SK-N-SH (cell line): Measurements from ENCODE around the gene ADGRL3. TPM values are rescaled to one million over a fixed set of nuclear protein-coding genes. Genes with fewer than 3 reads are reported as not detected.

Source experiments
- CTCF ChIA-PET: fragments of 300-600, 350-600 bp; formaldehyde crosslinking; extraction: SDS; loops from one replicate; lab custom pipeline; 2021; lab: Yijun Ruan, JAX
- POLR2A ChIA-PET: fragments of 350-600 bp; sonication (Branson Sonifier 250); formaldehyde crosslinking; extraction: SDS; loops from one replicate; lab custom pipeline; 2020; ENCODE audit warnings: antibody characterized with exemption, inconsistent platforms; lab: Yijun Ruan, JAX
- DNase-seq: peaks from one replicate; pipeline ENCODE4 v3.0.0; 2012
- H2AFZ ChIP-seq: fragments of 200-600 bp; sonication (generic); 2 replicates; pipeline ENCODE4 v1.8.1; 2016; ENCODE audit warnings: antibody characterized with exemption, mild to moderate bottlenecking, low read depth
- H3F3A ChIP-seq: fragments of 200-600 bp; sonication (generic); replicated peaks from 2 replicates; pipeline ENCODE3; 2016; ENCODE audit warnings: antibody characterized with exemption, mild to moderate bottlenecking; ENCODE audit not compliant: insufficient read depth
- H3K27ac ChIP-seq, 2 experiments: fragments of 200-500 bp in 1 of 2; fragments of 200-600 bp in 1 of 2; sonication (Bioruptor generic) in 1 of 2; sonication (generic), shearing (Covaris generic) in 1 of 2; 2 replicates each; pipeline versions ENCODE4 v1.5.1 to v1.6.1; 2014 to 2016; ENCODE audit warnings: low read depth in 2 of 2, inconsistent platforms in 1 of 2, low read length in 1 of 2, mild to moderate bottlenecking in 1 of 2, mixed read lengths in 1 of 2
- H3K27me3 ChIP-seq: fragments of 200-600 bp; sonication (generic), shearing (Covaris generic); 2 replicates; pipeline ENCODE4 v1.6.1; 2016; ENCODE audit warnings: mixed run types; ENCODE audit not compliant: insufficient read depth
- H3K36me3 ChIP-seq, 2 experiments: fragments of 200-500 bp in 1 of 2; fragments of 200-600 bp in 1 of 2; sonication (Bioruptor generic) in 1 of 2; sonication (generic) in 1 of 2; replicated peaks in 1 of 2; 2 replicates each; pipeline versions ENCODE3 to v1.5.1; 2014 to 2016; ENCODE audit warnings: low read length in 1 of 2, mild to moderate bottlenecking in 1 of 2; ENCODE audit not compliant: insufficient read depth in 2 of 2, control insufficient read depth in 1 of 2
- H3K4me1 ChIP-seq, 2 experiments: fragments of 200-500 bp in 1 of 2; fragments of 200-600 bp in 1 of 2; sonication (Bioruptor generic) in 1 of 2; sonication (generic), shearing (Covaris generic) in 1 of 2; 2 replicates each; pipeline versions ENCODE4 v1.5.1 to v1.6.1; 2014 to 2016; ENCODE audit warnings: low read depth in 1 of 2, low read length in 1 of 2, mixed run types in 1 of 2; ENCODE audit not compliant: insufficient read depth in 2 of 2, control insufficient read depth in 1 of 2
- H3K4me2 ChIP-seq: fragments of 200-600 bp; sonication (generic), shearing (Covaris generic); 2 replicates; pipeline ENCODE4 v1.6.1; 2017; ENCODE audit warnings: mixed run types
- H3K4me3 ChIP-seq, 2 experiments: fragments of 200-500 bp in 1 of 2; fragments of 200-600 bp in 1 of 2; sonication (Bioruptor generic) in 1 of 2; sonication (generic), shearing (Covaris generic) in 1 of 2; 2 replicates each; pipeline versions ENCODE4 v1.5.1 to v1.8.1; 2014 to 2016; ENCODE audit warnings: low read depth in 2 of 2, inconsistent platforms in 1 of 2, low read length in 1 of 2, mild to moderate bottlenecking in 1 of 2, mixed read lengths in 1 of 2, moderate library complexity in 1 of 2
- H3K79me2 ChIP-seq: fragments of 200-600 bp; sonication (generic); 2 replicates; pipeline ENCODE4 v1.8.1; 2017; ENCODE audit warnings: mild to moderate bottlenecking; ENCODE audit not compliant: insufficient read depth
- H3K9ac ChIP-seq: fragments of 200-600 bp; sonication (generic); 2 replicates; pipeline ENCODE4 v1.6.1; 2017; ENCODE audit warnings: mixed run types
- H3K9me2 ChIP-seq: fragments of 200-600 bp; sonication (generic); 2 replicates; pipeline ENCODE4 v1.6.1; 2017; ENCODE audit warnings: mixed run types
- H3K9me3 ChIP-seq: fragments of 200-600 bp; sonication (generic); 2 replicates; pipeline ENCODE4 v1.6.1; 2017; ENCODE audit warnings: mixed run types, mild to moderate bottlenecking, moderate library complexity
- H4K20me1 ChIP-seq: fragments of 200-600 bp; sonication (generic); 2 replicates; pipeline ENCODE4 v1.6.1; 2017; ENCODE audit warnings: mild to moderate bottlenecking, mixed run types; ENCODE audit not compliant: insufficient read depth
- EP300 ChIP-seq, 2 experiments: IDR thresholded peaks; 2 replicates each; pipeline versions ENCODE4 v1.4.0 to v1.6.1; 2012; ENCODE audit warnings: borderline replicate concordance in 1 of 2, low read depth in 1 of 2, low read length in 1 of 2
- FOSL2 ChIP-seq: IDR thresholded peaks from 2 replicates; pipeline ENCODE4 v1.4.0; 2012; ENCODE audit warnings: low read depth, mild to moderate bottlenecking, moderate library complexity, borderline replicate concordance
- FOXJ3 ChIP-seq: sonication (generic); formaldehyde crosslinking; IDR thresholded peaks from 2 replicates; pipeline ENCODE4 v1.5.1; 2020; ENCODE audit warnings: mild to moderate bottlenecking, missing genetic modification reagents
- GABPA ChIP-seq: IDR thresholded peaks from 2 replicates; pipeline ENCODE4 v1.4.0; 2012; ENCODE audit warnings: low read depth, mild to moderate bottlenecking
- IRF3 ChIP-seq: fragments of 150-350 bp; IDR thresholded peaks from 2 replicates; pipeline ENCODE4 v1.6.1; 2016; ENCODE audit warnings: mild to moderate bottlenecking, low read depth, low read length
- JUND ChIP-seq: IDR thresholded peaks from 2 replicates; pipeline ENCODE4 v1.4.0; 2012
- PBX3 ChIP-seq: IDR thresholded peaks from 2 replicates; pipeline ENCODE4; 2012
- POLR2AphosphoS5 ChIP-seq: IDR thresholded peaks from 2 replicates; pipeline ENCODE4 v1.6.1; 2012; ENCODE audit warnings: low read depth, low read length
- RAD21 ChIP-seq: IDR thresholded peaks from 2 replicates; pipeline ENCODE4 v1.6.1; 2012; ENCODE audit warnings: mild to moderate bottlenecking, low read length
- SIN3A ChIP-seq: IDR thresholded peaks from 2 replicates; pipeline ENCODE4 v1.6.1; 2012; ENCODE audit warnings: low read depth, mild to moderate bottlenecking, low read length, moderate library complexity, borderline replicate concordance
- TAF1 ChIP-seq: IDR thresholded peaks from 2 replicates; pipeline ENCODE4 v1.6.1; 2012; ENCODE audit warnings: low read depth, mild to moderate bottlenecking, low read length, moderate library complexity, borderline replicate concordance
- USF2 ChIP-seq: fragments of 150-350 bp; IDR thresholded peaks from 2 replicates; pipeline ENCODE4 v1.6.1; 2017; ENCODE audit warnings: antibody characterized with exemption, low read length, low read depth, borderline replicate concordance
- WGBS: methylation state at CpG from one replicate; pipeline ENCODE4 v1.1.6; 2017; ENCODE audit warnings: low lambda C conversion rate; 5-methylcytosine and 5-hydroxymethylcytosine counted together
- polyA plus RNA-seq, 3 experiments: library from polyadenylated mRNA; depleted of rRNA; stranded (reverse); fragments of >200 nt; gene quantifications; 2 replicates each; pipeline ENCODE4 v1.2.3, GENCODE V29; 2012

The ADGRL3 gene
- polyA plus RNA-seq, 1 of the 3 experiments (the other 2 are of a cell fraction) = 0.03 TPM

GRCh38 chr4:61520681-61521160 lies 320.6 kb downstream of the ADGRL3 start:
- 41% methylated on average over 1 of the region's 1 CpG for WGBS
- Histone ChIP-seq H3K36me3 (no peaks in the 10 kb centered on the region), H3K9ac (no peak overlapping the region), H3K4me2 (no peak overlapping the region), H3K9me3 (no peaks in the 10 kb centered on the region)
- no peak for TF ChIP-seq PBX3
- no peak for TF ChIP-seq EP300 (IDR thresholded peaks at IDR 0.05; ENCODE audit: borderline replicate concordance in 1 of 2, low read depth in 1 of 2, low read length in 1 of 2)
- TF ChIP-seq FOXJ3 = no peak
- TF ChIP-seq USF2 = no peak
- TF ChIP-seq POLR2AphosphoS5 = no peak
- TF ChIP-seq, all 33 proteins: peak for 0
- Histone ChIP-seq H3K27ac (no peak overlapping the region), H4K20me1 (no peaks in the 10 kb centered on the region), H3K79me2 (no peaks in the 10 kb centered on the region), H3K4me1 (no peaks in the 10 kb centered on the region), H3K27me3 (no peaks in the 10 kb centered on the region), H3K9me2 (no peaks in the 10 kb centered on the region), H3F3A (no peaks in the 10 kb centered on the region), H3K4me3 (no peak overlapping the region), H2AFZ (no peak overlapping the region)
- ChIA-PET POLR2A (no interaction called here), CTCF (no interaction called here)
- no peak for DNase-seq

- H3K27ac ChIP-seq = no peak overlapping the region
- H2AFZ ChIP-seq = no peak overlapping the region
- CTCF ChIA-PET = no interaction called here
- no peaks in the 10 kb centered on the region for H3K79me2 ChIP-seq
- DNase-seq = no peak
- H3F3A ChIP-seq = no peaks in the 10 kb centered on the region
- no peaks in the 10 kb centered on the region for H4K20me1 ChIP-seq
- H3K9me3 ChIP-seq = no peaks in the 10 kb centered on the region
- no peak overlapping the region for H3K4me2 ChIP-seq
- H3K27me3 ChIP-seq = no peaks in the 10 kb centered on the region
- no peak overlapping the region for H3K9ac ChIP-seq
- no peaks in the 10 kb centered on the region for H3K36me3 ChIP-seq
- TF ChIP-seq GABPA (no peak), FOSL2 (no peak), POLR2AphosphoS5 (no peak), PBX3 (no peak), RAD21 (no peak), USF2 (no peak), IRF3 (no peak), TAF1 (no peak), JUND (no peak), SIN3A (no peak)
- TF ChIP-seq, all 33 proteins: peak for 0
- POLR2A ChIA-PET = no interaction called here
- Histone ChIP-seq H3K4me1 (no peaks in the 10 kb centered on the region), H3K4me3 (no peak overlapping the region), H3K9me2 (no peaks in the 10 kb centered on the region)
- 27% methylated on average over 1 of the region's 1 CpG for WGBS
Observed at GRCh38 chr4:61521451-61521850, 321.3 kb downstream of the ADGRL3 start.
